Epithelial cell of proximal tubule (primary cell): Measurements from ENCODE around the gene INTS7. TPM values are rescaled to one million over a fixed set of nuclear protein-coding genes. Genes with fewer than 3 reads are reported as not detected.

ENCODE experiments used
- DNase-seq: peaks from one replicate; pipeline ENCODE4 v3.0.0-alpha.2; 2011; ENCODE audit warnings: low read depth
- H3K4me3 ChIP-seq: 2 replicates; pipeline ENCODE4 v1.5.1; 2011; ENCODE audit warnings: low read depth, mild to moderate bottlenecking, low read length
- CTCF ChIP-seq: conservative IDR thresholded peaks from 2 replicates; pipeline ENCODE4 v1.5.1; 2012; ENCODE audit warnings: low read depth, mild to moderate bottlenecking, low read length
- total RNA-seq: library from RNA; depleted of rRNA; stranded (reverse); fragments of >200 nt; gene quantifications from 2 replicates; pipeline ENCODE4 v1.2.3, GENCODE V29; 2015

INTS7 gene
- total RNA-seq, 1 donor from 2014 or later: 17.8 TPM

- DNase-seq: no peak
- no peak overlapping the region for H3K4me3 ChIP-seq
- no peak for TF ChIP-seq CTCF
Measured at GRCh38 chr1:212073490-212073889, 38.1 kb upstream of the INTS7 start.

- no peak for TF ChIP-seq CTCF
- DNase-seq: no peak
Measured at GRCh38 chr1:212072047-212072446, 36.7 kb upstream of the INTS7 start.

GRCh38 chr1:212070720-212071302 is 35.5 kb upstream of the INTS7 start:
- TF ChIP-seq CTCF: peak; percentile 87
- no peak overlapping the region for H3K4me3 ChIP-seq
- DNase-seq: peak; percentile 7

More at GRCh38 chr1:212072047-212072446, 36.7 kb upstream of the INTS7 start:
- no peak overlapping the region for H3K4me3 ChIP-seq

- H3K4me3 ChIP-seq: no peak overlapping the region
- TF ChIP-seq CTCF: no peak
- DNase-seq: no peak
Measured at GRCh38 chr1:212067787-212068186, 32.4 kb upstream of the INTS7 start.

GRCh38 chr1:212062832-212063438 is 27.6 kb upstream of the INTS7 start:
- no peak for DNase-seq
- H3K4me3 ChIP-seq: no peak overlapping the region
- TF ChIP-seq CTCF: peak; percentile 72

GRCh38 chr1:212060632-212061472 is 25.5 kb upstream of the INTS7 start:
- no peak overlapping the region for H3K4me3 ChIP-seq
- DNase-seq: no peak
- TF ChIP-seq CTCF: no peak
